B cell (primary cell): ENCODE measurements around the gene MTUS2. TPM values are rescaled to one million over a fixed set of nuclear protein-coding genes. Genes with fewer than 3 reads are reported as not detected.

Source experiments
- ATAC-seq: fragments of 200-7000 bp; cut with Tn5 transposase; one replicate; pipeline ENCODE4 v1.10.0; 2021; ENCODE audit warnings: low read depth, mild to moderate bottlenecking, moderate number of reproducible peaks, moderate library complexity
- CTCF ChIA-PET: fragments of 350-600 bp; sonication (Branson Sonifier 250); formaldehyde crosslinking; loops from one replicate; lab custom pipeline; 2021; ENCODE audit warnings: antibody characterized with exemption, inconsistent platforms; lab: Charles Lee
- POLR2A ChIA-PET: fragments of 350-600 bp; sonication (Branson Sonifier 250); formaldehyde crosslinking; loops from one replicate; lab custom pipeline; 2021; ENCODE audit warnings: antibody characterized with exemption; lab: Charles Lee
- DNase-seq: peaks from one replicate; pipeline ENCODE4 v3.0.0; 2013
- H2AFZ ChIP-seq: 2 replicates; pipeline ENCODE4 v1.6.1; 2012; ENCODE audit warnings: mild to moderate bottlenecking, low read depth, low read length; ENCODE audit not compliant: insufficient read depth, poor library complexity, severe bottlenecking
- H3K27ac ChIP-seq, 2 donors: 1 replicate in 1 of 2; 2 replicates in 1 of 2; pipeline ENCODE4 v1.5.1; 2012 to 2013; ENCODE audit warnings: low read length in 2 of 2, mild to moderate bottlenecking in 2 of 2, moderate library complexity in 1 of 2
- H3K27me3 ChIP-seq, 4 experiments: fragments of 200-600 bp in 1 of 4; sonication (generic) in 1 of 4; replicated peaks in 1 of 4; 1 replicate in 2 of 4; 2 replicates in 2 of 4; pipeline versions ENCODE4 v1.6.1 to v1.7.0; 2013 to 2016; ENCODE audit warnings: low read length in 3 of 4, mild to moderate bottlenecking in 2 of 4, mixed read lengths in 1 of 4, moderate library complexity in 1 of 4; ENCODE audit not compliant: insufficient read depth in 4 of 4, control insufficient read depth in 3 of 4; ENCODE audit errors: control extremely low read depth in 1 of 4
- H3K36me3 ChIP-seq, 2 experiments: replicated peaks in 1 of 2; 1 replicate in 1 of 2; 2 replicates in 1 of 2; pipeline versions ENCODE4 v1.6.1 to v1.7.1; 2013; ENCODE audit warnings: low read length in 1 of 2; ENCODE audit not compliant: insufficient read depth in 2 of 2, control insufficient read depth in 1 of 2; ENCODE audit errors: control extremely low read depth in 1 of 2, extremely low read depth in 1 of 2
- H3K4me1 ChIP-seq, 2 donors: fragments of 200-600 bp in 1 of 2; sonication (generic) in 1 of 2; 1 replicate in 1 of 2; 2 replicates in 1 of 2; pipeline versions ENCODE4 v1.5.1 to v1.6.1; 2013 to 2017; ENCODE audit warnings: low read length in 2 of 2; ENCODE audit not compliant: control insufficient read depth in 2 of 2, insufficient read depth in 2 of 2
- H3K4me2 ChIP-seq: replicated peaks from 2 replicates; pipeline ENCODE3; 2012; ENCODE audit warnings: mild to moderate bottlenecking, low read depth, low read length; ENCODE audit not compliant: poor library complexity, severe bottlenecking
- H3K4me3 ChIP-seq, 5 experiments: fragments of 200-600 bp in 1 of 5; sonication (generic) in 1 of 5; 1 replicate in 3 of 5; 2 replicates in 2 of 5; pipeline versions ENCODE4 v1.5.1 to v1.7.0; 2011 to 2016; ENCODE audit warnings: low read length in 4 of 5, mild to moderate bottlenecking in 4 of 5, low read depth in 2 of 5, control low read depth in 1 of 5, moderate library complexity in 1 of 5; ENCODE audit not compliant: insufficient read depth in 1 of 5; ENCODE audit errors: control extremely low read depth in 1 of 5, extremely low read depth in 1 of 5
- H3K79me2 ChIP-seq: fragments of 200-600 bp; sonication (generic); one replicate; pipeline ENCODE4 v1.6.0; 2016; ENCODE audit warnings: low read length; ENCODE audit not compliant: control insufficient read depth, insufficient read depth
- H3K9ac ChIP-seq: fragments of 200-600 bp; sonication (generic); 2 replicates; pipeline ENCODE4 v1.6.1; 2017; ENCODE audit warnings: mild to moderate bottlenecking, low read length, moderate library complexity
- H3K9me3 ChIP-seq, 3 donors: one replicate each; pipeline versions ENCODE4 v1.6.1 to v1.7.1; 2013; ENCODE audit warnings: low read length in 2 of 3; ENCODE audit not compliant: control insufficient read depth in 2 of 3, insufficient read depth in 1 of 3; ENCODE audit errors: control extremely low read depth in 1 of 3
- H4K20me1 ChIP-seq: 2 replicates; pipeline ENCODE4 v1.6.0; 2012; ENCODE audit warnings: mild to moderate bottlenecking, low read length; ENCODE audit not compliant: insufficient read depth, control insufficient read depth, poor library complexity, severe bottlenecking
- H3K27ac Mint-ChIP-seq: one replicate; pipeline ENCODE4 v1.8.0; 2021; ENCODE audit warnings: mixed read lengths
- H3K27me3 Mint-ChIP-seq: one replicate; pipeline ENCODE4 v1.8.0; 2021; ENCODE audit warnings: mixed read lengths
- H3K4me1 Mint-ChIP-seq: one replicate; pipeline ENCODE4 v1.8.0; 2021; ENCODE audit warnings: mixed read lengths
- H3K4me3 Mint-ChIP-seq: one replicate; pipeline ENCODE4 v1.8.0; 2021; ENCODE audit warnings: mixed read lengths
- H3K9me3 Mint-ChIP-seq: one replicate; pipeline ENCODE4 v1.8.0; 2022; ENCODE audit warnings: mixed read lengths; ENCODE audit not compliant: insufficient read depth
- EZH2 ChIP-seq: IDR thresholded peaks from 2 replicates; pipeline ENCODE4 v1.6.1; 2012; ENCODE audit warnings: borderline replicate concordance, low read depth, mild to moderate bottlenecking, moderate library complexity, low read length; ENCODE audit not compliant: insufficient read depth, poor library complexity, severe bottlenecking
- WGBS: methylation state at CpG from one replicate; pipeline ENCODE4 v1.1.5; 2013; ENCODE audit warnings: missing lambda C conversion rate; ENCODE audit not compliant: insufficient coverage; 5-methylcytosine and 5-hydroxymethylcytosine counted together
- intact Hi-C: fragments of 100-400 bp; cut with micrococcal nuclease; formaldehyde crosslinking; loops from one replicate; pipeline ENCODE4 v1.10.0; 2022
- polyA plus RNA-seq: library from polyadenylated mRNA; depleted of rRNA; stranded (reverse); fragments of >200 nt; gene quantifications from 2 replicates; pipeline ENCODE4 v1.2.3, GENCODE V29; 2012
- total RNA-seq, 2 donors: library from RNA; stranded (reverse); fragments of 120-200 nt in 1 of 2; gene quantifications; 1 replicate in 1 of 2; 2 replicates in 1 of 2; pipeline versions ENCODE4 v1.2.3 to v1.2.4, GENCODE V29; 2013 to 2022
- TF ChIP-seq, protein P1 (sequence below): fragments of 200-600 bp; IDR thresholded peaks from one replicate; pipeline ENCODE4 v1.8.0; 2022; ENCODE audit warnings: antibody characterized with exemption, mild to moderate bottlenecking

MTUS2 gene
- total and polyA plus RNA-seq, 2 donors (not counting 1 experiment from before 2014, with no cell fraction given): 0.12 TPM; not detected in 1

DNA sequence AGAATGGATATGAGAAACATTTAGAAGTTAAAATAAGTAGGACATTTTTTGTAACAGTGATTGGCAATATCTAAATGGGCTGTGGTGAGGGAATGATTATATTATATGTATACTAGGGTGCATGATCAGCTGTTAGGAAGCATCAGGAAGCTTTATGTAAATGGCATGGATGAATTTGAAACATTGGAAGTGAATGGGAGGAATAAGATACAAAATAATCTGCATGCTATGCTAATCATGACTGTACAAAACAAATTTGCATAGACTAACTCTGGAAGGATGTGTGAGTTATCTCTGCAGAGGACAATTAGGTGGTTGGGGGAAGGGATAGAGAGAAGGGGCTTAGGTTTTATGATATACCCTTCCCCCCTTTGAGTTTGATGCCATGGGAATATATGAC lies 156.5 kb downstream of the MTUS2 start:
- no peak overlapping the region for H3K4me3 Mint-ChIP-seq
- intact Hi-C loops: no loop called here
- Histone ChIP-seq H3K4me1 (no peaks in the 10 kb centered on the region), H3K4me2 (no peak overlapping the region), H2AFZ (no peak overlapping the region), H3K9ac (no peak overlapping the region), H3K9me3 (no peaks in the 10 kb centered on the region), H3K27me3 (peaks cover 0 to 3% (median 0%) of the 10 kb centered on the region in 4 experiments), H3K79me2 (no peaks in the 10 kb centered on the region), H4K20me1 (no peaks in the 10 kb centered on the region), H3K4me3 (no peak overlapping the region), H3K36me3 (no peaks in the 10 kb centered on the region), H3K27ac (no peak overlapping the region)
- no peaks in the 10 kb centered on the region for H3K4me1 Mint-ChIP-seq
- H3K27me3 Mint-ChIP-seq: peaks cover 38% of the 10 kb centered on the region
- POLR2A ChIA-PET: no interaction called here
- CTCF ChIA-PET: no interaction called here
- TF ChIP-seq, protein P1, sequence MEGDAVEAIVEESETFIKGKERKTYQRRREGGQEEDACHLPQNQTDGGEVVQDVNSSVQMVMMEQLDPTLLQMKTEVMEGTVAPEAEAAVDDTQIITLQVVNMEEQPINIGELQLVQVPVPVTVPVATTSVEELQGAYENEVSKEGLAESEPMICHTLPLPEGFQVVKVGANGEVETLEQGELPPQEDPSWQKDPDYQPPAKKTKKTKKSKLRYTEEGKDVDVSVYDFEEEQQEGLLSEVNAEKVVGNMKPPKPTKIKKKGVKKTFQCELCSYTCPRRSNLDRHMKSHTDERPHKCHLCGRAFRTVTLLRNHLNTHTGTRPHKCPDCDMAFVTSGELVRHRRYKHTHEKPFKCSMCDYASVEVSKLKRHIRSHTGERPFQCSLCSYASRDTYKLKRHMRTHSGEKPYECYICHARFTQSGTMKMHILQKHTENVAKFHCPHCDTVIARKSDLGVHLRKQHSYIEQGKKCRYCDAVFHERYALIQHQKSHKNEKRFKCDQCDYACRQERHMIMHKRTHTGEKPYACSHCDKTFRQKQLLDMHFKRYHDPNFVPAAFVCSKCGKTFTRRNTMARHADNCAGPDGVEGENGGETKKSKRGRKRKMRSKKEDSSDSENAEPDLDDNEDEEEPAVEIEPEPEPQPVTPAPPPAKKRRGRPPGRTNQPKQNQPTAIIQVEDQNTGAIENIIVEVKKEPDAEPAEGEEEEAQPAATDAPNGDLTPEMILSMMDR: no peak
- no peak for TF ChIP-seq EZH2
- H3K27ac Mint-ChIP-seq: no peak overlapping the region
- ATAC-seq: no peak
- H3K9me3 Mint-ChIP-seq: no peaks in the 10 kb centered on the region
- DNase-seq: no peak

DNA sequence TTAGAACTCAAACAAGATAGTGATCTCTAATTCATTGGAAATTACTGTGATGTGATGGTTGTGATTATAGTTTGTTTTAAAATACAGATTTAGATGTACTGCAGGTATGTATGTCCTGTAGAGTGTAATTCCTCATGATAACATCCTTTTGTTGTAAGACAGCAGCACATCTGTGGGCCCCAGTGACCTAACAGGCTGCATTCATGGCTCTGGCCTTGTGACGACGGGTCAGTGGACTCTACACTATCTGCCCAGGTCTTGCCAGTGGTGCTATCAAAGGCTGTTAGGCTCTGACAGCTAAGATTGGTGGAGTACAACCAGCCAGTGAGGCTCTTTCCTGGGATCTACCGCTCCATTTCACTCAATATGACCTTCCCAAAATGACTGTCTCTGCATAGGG lies 158.4 kb downstream of the MTUS2 start:
- peaks cover 0 to 3% (median 0%) of the 10 kb centered on the region in 4 experiments for H3K27me3 ChIP-seq
- no peak overlapping the region for H3K4me3 Mint-ChIP-seq
- CTCF ChIA-PET: no interaction called here
- H4K20me1 ChIP-seq: no peaks in the 10 kb centered on the region
- no peak overlapping the region for H3K4me3 ChIP-seq
- H3K4me1 ChIP-seq: no peaks in the 10 kb centered on the region
- no peak overlapping the region for H3K9ac ChIP-seq
- no peak for ATAC-seq
- H3K27ac ChIP-seq: no peak overlapping the region
- no peak overlapping the region for H3K27ac Mint-ChIP-seq
- no peaks in the 10 kb centered on the region for H3K9me3 ChIP-seq
- POLR2A ChIA-PET: no interaction called here
- TF ChIP-seq, protein P1: no peak
- TF ChIP-seq EZH2: no peak
- H3K79me2 ChIP-seq: no peaks in the 10 kb centered on the region
- peaks cover 27% of the 10 kb centered on the region for H3K27me3 Mint-ChIP-seq
- H3K36me3 ChIP-seq: no peaks in the 10 kb centered on the region
- WGBS: 93% methylated on average over 3 of the region's 3 CpGs
- no peak for DNase-seq
- intact Hi-C loops: no loop called here
- no peak overlapping the region for H2AFZ ChIP-seq
- no peaks in the 10 kb centered on the region for H3K4me1 Mint-ChIP-seq
- H3K4me2 ChIP-seq: no peak overlapping the region
- no peaks in the 10 kb centered on the region for H3K9me3 Mint-ChIP-seq
